OCI-LY1 (cell line): ENCODE data around the gene BRPF1.

Experiments
- H2AFZ ChIP-seq: fragments of 200-600 bp; sonication (generic), shearing (Covaris generic); 2 replicates; pipeline ENCODE4 v1.6.0; 2014; ENCODE audit warnings: antibody characterized with exemption, mild to moderate bottlenecking, low read length
- H3F3A ChIP-seq: fragments of 200-600 bp; sonication (generic), shearing (Covaris generic); 2 replicates; pipeline ENCODE4 v1.6.0; 2014; ENCODE audit warnings: mild to moderate bottlenecking, antibody characterized with exemption, low read length, moderate library complexity; ENCODE audit not compliant: insufficient read depth
- H3K27ac ChIP-seq: fragments of 200-600 bp; sonication (generic); 2 replicates; pipeline ENCODE4 v1.5.1; 2014; ENCODE audit warnings: low read length, mixed run types, mild to moderate bottlenecking, low read depth; ENCODE audit not compliant: poor library complexity, severe bottlenecking
- H3K27me3 ChIP-seq: fragments of 200-600 bp; sonication (generic); 2 replicates; pipeline ENCODE4 v1.6.0; 2014; ENCODE audit warnings: antibody characterized with exemption, mild to moderate bottlenecking, low read length, moderate library complexity; ENCODE audit not compliant: insufficient read depth
- H3K36me3 ChIP-seq: fragments of 200-600 bp; sonication (generic); 2 replicates; pipeline ENCODE4 v1.6.1; 2014; ENCODE audit warnings: mild to moderate bottlenecking, antibody characterized with exemption, low read length, moderate library complexity, mixed read lengths; ENCODE audit not compliant: insufficient read depth
- H3K4me1 ChIP-seq: fragments of 200-600 bp; sonication (generic); 2 replicates; pipeline ENCODE4 v1.5.1; 2014; ENCODE audit warnings: mild to moderate bottlenecking, low read length, moderate library complexity; ENCODE audit not compliant: insufficient read depth, severe bottlenecking
- H3K4me2 ChIP-seq: fragments of 200-600 bp; sonication (generic), shearing (Covaris generic); 2 replicates; pipeline ENCODE4 v1.6.1; 2014; ENCODE audit warnings: low read length
- H3K4me3 ChIP-seq: fragments of 200-600 bp; sonication (generic); 2 replicates; pipeline ENCODE4 v1.5.1; 2014; ENCODE audit warnings: low read length, low read depth, mild to moderate bottlenecking, mixed read lengths; ENCODE audit not compliant: poor library complexity, severe bottlenecking
- H3K79me2 ChIP-seq: fragments of 200-600 bp; shearing (Covaris generic); 2 replicates; pipeline ENCODE4 v1.6.1; 2016; ENCODE audit warnings: mixed run types, low read length, mixed read lengths; ENCODE audit not compliant: insufficient read depth
- H3K9ac ChIP-seq: fragments of 200-600 bp; sonication (generic), shearing (Covaris generic); 2 replicates; pipeline ENCODE4 v1.6.1; 2014; ENCODE audit warnings: mild to moderate bottlenecking, low read length, mixed read lengths
- H3K9me2 ChIP-seq: fragments of 200-600 bp; sonication (generic), shearing (Covaris generic); 2 replicates; pipeline ENCODE4 v1.6.1; 2014; ENCODE audit warnings: low read depth, mild to moderate bottlenecking, low read length, mixed read lengths
- H3K9me3 ChIP-seq: fragments of 200-600 bp; shearing (Covaris generic); 2 replicates; pipeline ENCODE4 v1.6.1; 2014; ENCODE audit warnings: low read length, mixed read lengths
- H4K20me1 ChIP-seq: fragments of 200-600 bp; sonication (generic), shearing (Covaris generic); 2 replicates; pipeline ENCODE4 v1.6.0; 2016; ENCODE audit warnings: mild to moderate bottlenecking, low read length; ENCODE audit not compliant: insufficient read depth
- CTCF ChIP-seq: fragments of 200-600 bp; sonication (generic), shearing (Covaris generic); IDR thresholded peaks from 2 replicates; pipeline ENCODE4 v1.5.1; 2017; ENCODE audit warnings: mild to moderate bottlenecking, antibody characterized with exemption, low read length, moderate library complexity, mixed read lengths
- EZH2 ChIP-seq: fragments of 200-600 bp; sonication (generic), shearing (Covaris generic); IDR thresholded peaks from 2 replicates; pipeline ENCODE4 v1.8.0; 2017; ENCODE audit warnings: borderline replicate concordance, mixed run types, mild to moderate bottlenecking, antibody characterized with exemption, low read length, moderate library complexity, mixed read lengths

Gene BRPF1

DNA sequence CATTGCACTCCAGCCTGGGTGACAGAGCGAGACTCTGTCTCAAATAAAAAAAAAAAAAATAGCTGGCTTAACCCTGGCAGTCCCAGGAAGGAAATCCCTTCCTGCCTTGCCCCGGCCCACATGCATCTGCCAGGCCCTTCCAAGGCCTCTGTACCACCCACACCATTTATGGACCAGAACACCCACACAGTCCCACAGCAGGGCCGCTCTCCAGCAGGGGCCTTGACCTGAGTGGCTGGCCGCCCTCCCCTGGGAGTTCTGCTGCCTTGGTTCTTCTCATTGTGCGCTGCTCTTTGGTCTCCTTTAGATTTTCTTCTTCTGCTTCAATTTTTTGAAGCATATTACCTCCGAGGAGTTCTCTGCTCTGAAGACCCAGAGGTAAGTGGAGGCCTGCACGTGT, 44.0 kb upstream of the BRPF1 start:
- no peaks in the 10 kb centered on the region for H3K9me3 ChIP-seq
- TF ChIP-seq CTCF (no peak), EZH2 (no peak)
- H4K20me1 ChIP-seq, result no peaks in the 10 kb centered on the region
- no peaks in the 10 kb centered on the region for H3K27me3 ChIP-seq
- H3K9ac ChIP-seq, result no peak overlapping the region
- no peak overlapping the region for H3K4me2 ChIP-seq
- H3F3A ChIP-seq, result no peaks in the 10 kb centered on the region
- H3K9me2 ChIP-seq, result no peaks in the 10 kb centered on the region
- peaks cover 10% of the 10 kb centered on the region for H3K4me1 ChIP-seq
- no peak overlapping the region for H3K27ac ChIP-seq
- no peak overlapping the region for H2AFZ ChIP-seq
- H3K36me3 ChIP-seq, result peaks cover 91% of the 10 kb centered on the region
- no peaks in the 10 kb centered on the region for H3K79me2 ChIP-seq
- H3K4me3 ChIP-seq, result no peak overlapping the region

DNA sequence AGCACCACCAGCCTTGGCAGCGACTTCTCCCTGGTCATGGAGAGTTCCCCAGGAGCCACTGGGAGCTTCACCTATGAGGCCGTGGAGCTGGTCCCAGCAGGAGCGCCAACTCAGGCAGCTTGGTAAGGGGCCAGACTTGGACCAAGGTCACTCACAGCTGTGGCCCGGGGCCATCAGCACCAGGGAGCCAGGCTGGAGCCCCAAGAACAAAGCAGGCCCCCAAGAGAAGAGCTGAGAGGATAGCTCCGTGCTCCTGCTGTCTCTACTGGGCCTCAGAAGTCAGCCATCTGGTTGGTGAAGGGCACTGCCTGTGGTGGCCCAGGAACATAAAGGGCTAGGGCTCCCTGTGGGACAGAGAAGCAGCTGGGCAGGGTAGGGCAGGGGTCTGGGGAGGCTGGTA, 42.6 kb upstream of the BRPF1 start:
- no peak overlapping the region for H3K9ac ChIP-seq
- H3K4me2 ChIP-seq, result no peak overlapping the region
- no peak for TF ChIP-seq CTCF
- no peak for TF ChIP-seq EZH2
- no peak overlapping the region for H3K4me3 ChIP-seq
- no peak overlapping the region for H2AFZ ChIP-seq
- H3K36me3 ChIP-seq, result peaks cover 95% of the 10 kb centered on the region
- no peak overlapping the region for H3K27ac ChIP-seq
- H4K20me1 ChIP-seq, result no peaks in the 10 kb centered on the region
- H3F3A ChIP-seq, result no peaks in the 10 kb centered on the region
- no peaks in the 10 kb centered on the region for H3K9me2 ChIP-seq
- no peaks in the 10 kb centered on the region for H3K79me2 ChIP-seq
- H3K4me1 ChIP-seq, result peaks cover 10% of the 10 kb centered on the region
- no peaks in the 10 kb centered on the region for H3K27me3 ChIP-seq
- H3K9me3 ChIP-seq, result no peaks in the 10 kb centered on the region

- H3K9me3 ChIP-seq, result no peaks in the 10 kb centered on the region
- H4K20me1 ChIP-seq, result no peaks in the 10 kb centered on the region
- no peaks in the 10 kb centered on the region for H3K79me2 ChIP-seq
- no peak overlapping the region for H3K4me2 ChIP-seq
- H2AFZ ChIP-seq, result no peak overlapping the region
- H3K27ac ChIP-seq, result no peak overlapping the region
- no peak overlapping the region for H3K9ac ChIP-seq
- TF ChIP-seq EZH2 (no peak), CTCF (no peak)
- peaks cover 10% of the 10 kb centered on the region for H3K4me1 ChIP-seq
- no peaks in the 10 kb centered on the region for H3F3A ChIP-seq
- H3K9me2 ChIP-seq, result no peaks in the 10 kb centered on the region
- peaks cover 87% of the 10 kb centered on the region for H3K36me3 ChIP-seq
- H3K27me3 ChIP-seq, result no peaks in the 10 kb centered on the region
- H3K4me3 ChIP-seq, result no peak overlapping the region
Observed at GRCh38 chr3:9689757-9690156, 41.8 kb upstream of the BRPF1 start.
